HepG2 (cell line): ENCODE data around the gene KRTAP5-2.
"Not testable (repeated sequence)": the region's sequence is repeated elsewhere in the genome, so short reads cannot be mapped to it uniquely, and the experiment has no call there.

ENCODE experiments used
- CTCF ChIP-seq: sonication (generic); formaldehyde crosslinking; IDR thresholded peaks from 2 replicates; pipeline ENCODE4 v1.5.0; 2020; ENCODE audit warnings: mild to moderate bottlenecking, missing genetic modification reagents, moderate library complexity
- EEA1 ChIP-seq: sonication (generic); formaldehyde crosslinking; IDR thresholded peaks from 2 replicates; pipeline ENCODE4 v1.5.1; 2020; ENCODE audit warnings: mild to moderate bottlenecking, missing genetic modification reagents, borderline replicate concordance
- ETV6 ChIP-seq: sonication (generic); formaldehyde crosslinking; conservative IDR thresholded peaks from 2 replicates; pipeline ENCODE4 v1.4.0; 2020; ENCODE audit warnings: missing genetic modification reagents
- NCOA2 ChIP-seq: sonication (generic); formaldehyde crosslinking; IDR thresholded peaks from 2 replicates; pipeline ENCODE4 v1.8.0; 2022; ENCODE audit warnings: inconsistent platforms
- PHF8 ChIP-seq: sonication (generic); formaldehyde crosslinking; IDR thresholded peaks from 2 replicates; pipeline ENCODE4 v1.5.0; 2020; ENCODE audit warnings: missing genetic modification reagents
- POLR2A ChIP-seq, 2 experiments: IDR thresholded peaks; 2 replicates each; pipeline ENCODE4 v1.6.1; 2011; ENCODE audit warnings: low read depth in 2 of 2, low read length in 2 of 2, mild to moderate bottlenecking in 1 of 2, moderate library complexity in 1 of 2; ENCODE audit not compliant: insufficient read depth in 1 of 2
- POLR2AphosphoS2 ChIP-seq: IDR thresholded peaks from 2 replicates; pipeline ENCODE4 v1.6.1; 2011; ENCODE audit warnings: low read depth, low read length, improper control_type of control experiment
- ZNF609 ChIP-seq: sonication (generic); formaldehyde crosslinking; IDR thresholded peaks from 2 replicates; pipeline ENCODE4 v1.4.0; 2020; ENCODE audit warnings: mild to moderate bottlenecking, missing genetic modification reagents, borderline replicate concordance
- TF ChIP-seq, protein P1 (sequence below), 2 experiments: fragments of 450-650 bp in 1 of 2; sonication (generic) in 1 of 2; formaldehyde crosslinking in 1 of 2; IDR thresholded peaks; 2 replicates each; pipeline versions ENCODE4 v1.6.1 to v1.8.0; 2016 to 2022; ENCODE audit warnings: antibody characterized with exemption in 1 of 2, mild to moderate bottlenecking in 1 of 2, missing genetic modification reagents in 1 of 2
- TF ChIP-seq, protein P2 (sequence below): IDR thresholded peaks from 2 replicates; pipeline ENCODE4 v1.6.1; 2016; ENCODE audit warnings: low read depth, control low read depth

DNA sequence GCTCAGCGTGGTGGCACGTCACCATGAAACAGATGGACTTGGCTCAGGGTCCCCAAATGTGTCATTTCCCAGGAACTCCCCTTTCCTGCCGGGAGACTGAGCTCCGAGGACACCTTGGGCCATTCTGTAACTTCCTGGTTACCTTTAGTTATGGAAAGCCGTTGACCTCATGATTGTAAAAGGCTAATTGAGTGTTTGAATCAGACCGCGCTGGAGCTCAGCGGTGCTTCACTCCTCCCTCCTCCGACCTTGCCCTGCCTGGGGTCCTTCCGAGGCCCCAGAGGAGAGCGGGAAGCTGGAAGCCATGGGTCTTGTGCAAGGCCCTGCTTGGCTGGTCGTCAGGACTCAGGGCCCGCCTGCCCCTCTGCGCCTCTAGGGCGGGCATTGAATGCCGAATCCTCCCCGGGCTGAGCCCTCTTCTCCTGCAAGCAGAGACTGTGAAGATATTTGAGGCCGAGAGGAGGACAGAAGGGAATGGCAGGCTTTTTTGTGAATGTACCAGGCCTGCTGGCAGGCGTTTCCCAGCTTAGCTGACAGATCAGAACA, 1.4 kb downstream of the KRTAP5-2 start:
- TF ChIP-seq ZNF609 (CRISPR knock-in tag); CTCF (CRISPR knock-in tag); EEA1 (CRISPR knock-in tag); NCOA2 (CRISPR knock-in tag); PHF8 (CRISPR knock-in tag); POLR2AphosphoS2; POLR2A (IDR thresholded peaks at IDR 0.05; ENCODE audit: insufficient read depth in 1 of 2, low read depth in 2 of 2, low read length in 2 of 2); ETV6 (CRISPR knock-in tag): not testable (repeated sequence)
- TF ChIP-seq, protein P1, sequence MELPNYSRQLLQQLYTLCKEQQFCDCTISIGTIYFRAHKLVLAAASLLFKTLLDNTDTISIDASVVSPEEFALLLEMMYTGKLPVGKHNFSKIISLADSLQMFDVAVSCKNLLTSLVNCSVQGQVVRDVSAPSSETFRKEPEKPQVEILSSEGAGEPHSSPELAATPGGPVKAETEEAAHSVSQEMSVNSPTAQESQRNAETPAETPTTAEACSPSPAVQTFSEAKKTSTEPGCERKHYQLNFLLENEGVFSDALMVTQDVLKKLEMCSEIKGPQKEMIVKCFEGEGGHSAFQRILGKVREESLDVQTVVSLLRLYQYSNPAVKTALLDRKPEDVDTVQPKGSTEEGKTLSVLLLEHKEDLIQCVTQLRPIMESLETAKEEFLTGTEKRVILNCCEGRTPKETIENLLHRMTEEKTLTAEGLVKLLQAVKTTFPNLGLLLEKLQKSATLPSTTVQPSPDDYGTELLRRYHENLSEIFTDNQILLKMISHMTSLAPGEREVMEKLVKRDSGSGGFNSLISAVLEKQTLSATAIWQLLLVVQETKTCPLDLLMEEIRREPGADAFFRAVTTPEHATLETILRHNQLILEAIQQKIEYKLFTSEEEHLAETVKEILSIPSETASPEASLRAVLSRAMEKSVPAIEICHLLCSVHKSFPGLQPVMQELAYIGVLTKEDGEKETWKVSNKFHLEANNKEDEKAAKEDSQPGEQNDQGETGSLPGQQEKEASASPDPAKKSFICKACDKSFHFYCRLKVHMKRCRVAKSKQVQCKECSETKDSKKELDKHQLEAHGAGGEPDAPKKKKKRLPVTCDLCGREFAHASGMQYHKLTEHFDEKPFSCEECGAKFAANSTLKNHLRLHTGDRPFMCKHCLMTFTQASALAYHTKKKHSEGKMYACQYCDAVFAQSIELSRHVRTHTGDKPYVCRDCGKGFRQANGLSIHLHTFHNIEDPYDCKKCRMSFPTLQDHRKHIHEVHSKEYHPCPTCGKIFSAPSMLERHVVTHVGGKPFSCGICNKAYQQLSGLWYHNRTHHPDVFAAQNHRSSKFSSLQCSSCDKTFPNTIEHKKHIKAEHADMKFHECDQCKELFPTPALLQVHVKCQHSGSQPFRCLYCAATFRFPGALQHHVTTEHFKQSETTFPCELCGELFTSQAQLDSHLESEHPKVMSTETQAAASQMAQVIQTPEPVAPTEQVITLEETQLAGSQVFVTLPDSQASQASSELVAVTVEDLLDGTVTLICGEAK (IDR thresholded peaks at IDR 0.05): not testable (repeated sequence)
- TF ChIP-seq, protein P1 (CRISPR knock-in tag; IDR thresholded peaks at IDR 0.05): not testable (repeated sequence)
- TF ChIP-seq, protein P2, sequence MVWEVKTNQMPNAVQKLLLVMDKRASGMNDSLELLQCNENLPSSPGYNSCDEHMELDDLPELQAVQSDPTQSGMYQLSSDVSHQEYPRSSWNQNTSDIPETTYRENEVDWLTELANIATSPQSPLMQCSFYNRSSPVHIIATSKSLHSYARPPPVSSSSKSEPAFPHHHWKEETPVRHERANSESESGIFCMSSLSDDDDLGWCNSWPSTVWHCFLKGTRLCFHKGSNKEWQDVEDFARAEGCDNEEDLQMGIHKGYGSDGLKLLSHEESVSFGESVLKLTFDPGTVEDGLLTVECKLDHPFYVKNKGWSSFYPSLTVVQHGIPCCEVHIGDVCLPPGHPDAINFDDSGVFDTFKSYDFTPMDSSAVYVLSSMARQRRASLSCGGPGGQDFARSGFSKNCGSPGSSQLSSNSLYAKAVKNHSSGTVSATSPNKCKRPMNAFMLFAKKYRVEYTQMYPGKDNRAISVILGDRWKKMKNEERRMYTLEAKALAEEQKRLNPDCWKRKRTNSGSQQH: not testable (repeated sequence)
